Measurements from ENCODE around the gene GRK2. TPM values are rescaled to one million over a fixed set of nuclear protein-coding genes. Genes with fewer than 3 reads are reported as not detected.

The GRK2 gene
- total and polyA plus RNA-seq, 9 of the 15 experiments (the other 6 are each of a cell fraction or from before 2014, with no cell fraction given) = 0.24 to 95.8 (median 56.5) TPM

DNA sequence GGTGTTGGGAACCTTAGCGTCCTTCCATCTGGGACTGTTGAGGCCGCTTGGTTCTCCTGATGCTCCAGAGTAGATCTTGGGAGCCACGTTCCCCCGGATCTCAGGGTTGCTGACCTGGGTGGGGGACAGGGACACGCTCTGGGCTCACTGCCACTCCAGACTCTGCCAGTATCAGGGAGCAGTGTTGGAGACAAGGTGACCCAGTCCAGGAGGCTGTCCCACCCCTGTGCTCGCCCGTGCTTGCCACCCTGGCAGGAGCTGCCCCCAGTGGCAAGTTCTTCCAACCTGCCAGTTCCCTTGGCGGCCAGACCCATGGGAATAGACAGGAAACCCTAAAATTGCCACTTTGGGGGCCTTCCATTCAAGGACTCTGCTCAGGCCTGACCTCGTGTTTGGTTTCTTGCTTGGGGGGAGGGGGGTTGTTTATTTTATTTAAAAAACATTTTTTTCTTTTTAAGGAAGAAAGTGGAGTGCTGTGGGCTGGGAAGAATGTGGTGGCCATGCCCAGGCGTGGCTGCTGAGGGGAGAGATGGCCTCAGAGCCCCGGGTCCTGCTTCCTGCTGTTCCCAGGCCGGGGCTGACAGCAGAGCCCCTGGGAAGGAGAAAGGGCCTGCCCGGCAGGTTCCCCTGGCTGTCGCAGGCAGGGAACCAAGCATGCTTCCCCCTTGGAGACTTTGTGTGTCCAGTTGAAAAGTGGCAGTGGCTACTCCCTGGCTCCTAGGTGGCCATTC lies 7.2 kb downstream of the GRK2 start (continued):
- TF ChIP-seq BCLAF1 (IDR thresholded peaks at IDR 0.05; ENCODE audit: borderline replicate concordance in 1 of 2, control insufficient read depth in 1 of 2, low read depth in 2 of 2, low read length in 1 of 2) (no peak), SRF (CRISPR knock-in tag; IDR thresholded peaks at IDR 0.05) (no peak), MAFF (IDR thresholded peaks at IDR 0.05; ENCODE audit: low read length) (no peak), NR2F6 (CRISPR knock-in tag; IDR thresholded peaks at IDR 0.05) (no peak), TSC22D4 (tag; IDR thresholded peaks at IDR 0.05) (no peak), GTF2B (IDR thresholded peaks at IDR 0.05; ENCODE audit: extremely low read depth, insufficient read length) (no peak)

Data from K562 (cell line).